ENCODE measurements around the gene ORAI3.

Gene ORAI3

DNA sequence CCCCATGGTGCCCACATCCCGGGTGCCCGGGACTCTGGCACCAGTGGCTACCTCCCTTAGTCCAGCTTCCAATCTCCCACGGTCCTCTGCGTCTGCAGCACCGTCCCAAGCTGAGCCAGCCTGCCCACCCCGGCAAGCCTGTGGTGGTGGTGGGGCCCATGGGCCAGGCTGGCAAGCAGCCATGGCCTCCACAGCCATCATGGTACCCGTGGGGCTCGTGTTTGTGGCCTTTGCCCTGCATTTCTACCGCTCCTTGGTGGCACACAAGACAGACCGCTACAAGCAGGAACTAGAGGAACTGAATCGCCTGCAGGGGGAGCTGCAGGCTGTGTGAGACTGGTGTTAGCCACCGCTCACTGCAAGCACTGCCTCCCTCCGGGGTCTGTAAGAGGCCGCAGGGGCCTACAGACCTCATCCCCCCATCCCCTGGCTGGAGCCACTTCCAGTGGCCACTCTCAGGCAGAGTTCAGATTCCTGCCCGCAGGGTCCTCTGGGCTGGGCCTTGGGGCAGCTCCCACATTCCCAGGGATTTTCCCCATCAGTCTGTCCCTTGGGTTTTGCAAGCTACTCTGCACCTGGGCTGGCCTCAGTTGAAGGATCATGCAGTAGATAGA, 4.8 kb downstream of the ORAI3 start:
- Histone ChIP-seq H3K4me1 (peaks cover 0 to 66% (median 51%) of the 10 kb centered on the region in 4 donors), H3K36me3 (peaks cover 0 to 12% (median 0%) of the 10 kb centered on the region in 3 donors), H3K9me3 (no peaks in the 10 kb centered on the region), H3K27me3 (no peaks in the 10 kb centered on the region), H3K4me3 (no peak overlapping the region), H3K27ac (peak overlapping the region in 1 of 2 donors; percentile 27)
- intact Hi-C loops (cut with DNase I; ENCODE audit: low total_unique reads), result no loop called here
- DNase-seq, result peak in 1 of 2 donors; percentile 75
- TF ChIP-seq, protein P1, sequence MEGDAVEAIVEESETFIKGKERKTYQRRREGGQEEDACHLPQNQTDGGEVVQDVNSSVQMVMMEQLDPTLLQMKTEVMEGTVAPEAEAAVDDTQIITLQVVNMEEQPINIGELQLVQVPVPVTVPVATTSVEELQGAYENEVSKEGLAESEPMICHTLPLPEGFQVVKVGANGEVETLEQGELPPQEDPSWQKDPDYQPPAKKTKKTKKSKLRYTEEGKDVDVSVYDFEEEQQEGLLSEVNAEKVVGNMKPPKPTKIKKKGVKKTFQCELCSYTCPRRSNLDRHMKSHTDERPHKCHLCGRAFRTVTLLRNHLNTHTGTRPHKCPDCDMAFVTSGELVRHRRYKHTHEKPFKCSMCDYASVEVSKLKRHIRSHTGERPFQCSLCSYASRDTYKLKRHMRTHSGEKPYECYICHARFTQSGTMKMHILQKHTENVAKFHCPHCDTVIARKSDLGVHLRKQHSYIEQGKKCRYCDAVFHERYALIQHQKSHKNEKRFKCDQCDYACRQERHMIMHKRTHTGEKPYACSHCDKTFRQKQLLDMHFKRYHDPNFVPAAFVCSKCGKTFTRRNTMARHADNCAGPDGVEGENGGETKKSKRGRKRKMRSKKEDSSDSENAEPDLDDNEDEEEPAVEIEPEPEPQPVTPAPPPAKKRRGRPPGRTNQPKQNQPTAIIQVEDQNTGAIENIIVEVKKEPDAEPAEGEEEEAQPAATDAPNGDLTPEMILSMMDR (IDR thresholded peaks at IDR 0.05), result peak; percentile 28 to 57

DNA sequence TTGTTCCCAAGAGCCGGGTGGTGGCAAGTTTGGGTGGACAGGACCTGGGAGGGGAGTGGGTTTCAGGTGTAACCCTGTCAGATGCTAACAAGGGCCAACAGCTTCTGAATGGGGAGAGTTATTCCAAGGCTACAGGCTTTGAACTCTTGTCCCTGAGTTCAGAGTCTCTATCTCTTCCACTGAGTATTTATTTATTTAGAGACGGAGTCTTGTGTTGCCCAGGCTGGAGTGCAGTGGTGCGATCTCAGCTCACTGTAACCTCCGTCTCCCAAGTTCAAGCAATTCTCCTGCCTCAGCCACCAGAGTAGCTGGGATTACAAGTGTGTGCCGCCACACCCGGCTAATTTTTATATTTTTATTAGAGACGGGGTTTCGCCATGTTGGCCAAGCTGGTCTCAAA, 6.1 kb downstream of the ORAI3 start:
- H3K4me3 ChIP-seq, result no peak overlapping the region
- H3K9me3 ChIP-seq, result no peaks in the 10 kb centered on the region
- peaks cover 0 to 64% (median 56%) of the 10 kb centered on the region in 4 donors for H3K4me1 ChIP-seq
- TF ChIP-seq, protein P1 (IDR thresholded peaks at IDR 0.05), result no peak
- H3K27ac ChIP-seq, result no peak overlapping the region
- H3K36me3 ChIP-seq, result peaks cover 7 to 23% (median 7%) of the 10 kb centered on the region in 3 donors
- DNase-seq, result no peak
- intact Hi-C loops (cut with DNase I; ENCODE audit: low total_unique reads), result no loop called here
- H3K27me3 ChIP-seq, result no peaks in the 10 kb centered on the region

DNA sequence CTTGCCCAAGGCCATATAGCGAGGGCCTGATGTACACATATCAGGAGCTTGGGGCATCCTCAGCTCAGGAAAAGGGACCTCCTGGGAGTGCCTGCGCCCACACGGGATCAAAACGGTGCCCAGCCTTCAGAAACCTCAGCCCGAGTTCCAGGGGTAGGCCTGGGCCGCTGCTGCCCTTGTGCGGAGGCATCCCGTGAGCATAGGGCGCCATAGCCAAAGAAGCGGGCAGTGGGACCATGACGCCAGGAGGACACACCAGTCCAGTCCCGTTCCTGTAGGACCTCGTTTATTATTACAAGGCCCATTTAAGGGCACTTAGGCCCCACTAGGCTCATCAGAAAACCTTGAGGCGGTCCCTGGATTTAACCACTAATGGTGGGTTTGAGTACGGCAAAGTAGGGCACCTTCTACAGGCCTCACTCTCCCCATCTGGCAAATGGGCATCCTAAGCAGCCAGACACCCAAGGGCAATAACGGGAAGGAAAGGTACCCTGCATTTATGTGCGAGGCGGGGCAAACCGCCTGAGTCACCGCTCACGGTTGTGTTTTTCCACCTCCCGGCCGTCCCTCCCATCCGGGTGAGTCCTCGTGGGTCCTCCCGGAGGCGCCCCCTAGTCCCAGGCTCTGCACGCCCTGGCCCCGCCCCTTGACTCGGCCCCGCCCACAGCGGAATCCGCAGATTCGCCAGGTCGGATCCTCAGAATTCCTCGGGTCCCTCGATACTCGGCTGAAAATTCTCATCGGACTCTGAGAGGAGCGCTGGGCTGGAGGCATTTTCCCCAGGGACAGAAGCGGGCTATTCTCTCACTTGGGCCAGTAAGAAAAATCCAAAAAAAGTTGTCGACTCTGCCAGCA, 8.0 kb downstream of the ORAI3 start:
- Histone ChIP-seq H3K36me3 (peaks cover 23 to 42% (median 24%) of the 10 kb centered on the region in 3 donors), H3K27ac (peak overlapping the region; percentile 91 to 94), H3K27me3 (no peaks in the 10 kb centered on the region), H3K4me1 (peaks cover 0 to 46% (median 40%) of the 10 kb centered on the region in 4 donors), H3K4me3 (peak overlapping the region; percentile 74 to 96), H3K9me3 (no peaks in the 10 kb centered on the region)
- intact Hi-C loops (cut with DNase I; ENCODE audit: low total_unique reads), result no loop called here
- TF ChIP-seq, protein P1 (IDR thresholded peaks at IDR 0.05), result peak in 1 of 2 experiments; percentile 26
- peak; percentile 70 to 91 for DNase-seq

DNA sequence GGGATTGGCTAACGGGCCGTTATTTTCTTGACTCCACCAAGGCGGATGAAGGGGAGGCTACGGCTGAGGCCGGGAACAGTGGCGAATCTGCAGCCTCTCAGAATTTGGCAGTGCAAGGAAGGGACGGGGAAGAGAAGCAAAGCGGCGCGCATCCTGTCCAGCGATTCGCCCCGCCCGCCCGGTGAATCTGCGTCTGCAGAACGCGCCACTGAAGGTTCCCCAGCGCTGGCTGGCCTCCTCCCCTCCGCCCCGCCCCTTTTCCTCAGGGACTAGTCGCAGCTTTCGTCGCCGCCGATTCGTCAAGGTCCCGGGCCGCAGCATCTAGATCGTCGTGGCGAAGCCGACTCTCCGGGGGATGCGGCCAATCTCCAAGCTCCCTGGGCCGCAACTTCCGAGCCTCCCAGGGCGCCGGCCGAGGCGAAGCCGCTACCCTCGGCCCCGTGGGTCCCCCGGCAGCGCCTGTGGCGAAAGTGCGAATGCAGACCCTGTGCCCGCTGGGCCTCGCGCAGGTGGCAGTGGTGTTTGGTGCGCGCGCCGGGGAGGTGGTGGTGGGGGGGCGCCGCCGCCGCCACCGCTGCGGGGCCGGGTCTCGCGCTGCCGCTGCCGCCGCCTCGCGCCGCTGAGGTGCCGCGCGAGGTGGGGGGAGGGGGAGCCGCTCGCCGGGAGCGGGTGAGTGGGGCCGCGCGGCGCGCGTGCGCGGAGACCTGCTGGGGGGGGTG, 8.7 kb downstream of the ORAI3 start, which contains the start of gene SETD1A:
Gene SETD1A (plus strand): TSS at position 299 of the 719 bp plus-strand sequence. CDS start 978 bp downstream, outside the sequence.
- intact Hi-C loops (cut with DNase I; ENCODE audit: low total_unique reads), result no loop called here
- Histone ChIP-seq H3K4me3 (peak within 1 kb of the TSS; percentile 74 to 96), H3K36me3 (peaks cover 31 to 49% (median 32%) of the 10 kb centered on the region in 3 donors), H3K9me3 (no peaks in the 10 kb centered on the region), H3K4me1 (peaks cover 0 to 38% (median 32%) of the 10 kb centered on the region in 4 donors), H3K27ac (peak within 1 kb of the TSS; percentile 91 to 94), H3K27me3 (no peaks in the 10 kb centered on the region)
- peak; percentile 97 to 98 for DNase-seq
- TF ChIP-seq, protein P1 (IDR thresholded peaks at IDR 0.05), result peak in 1 of 2 experiments; percentile 5

Data from tibial artery (tissue), 4 donors.